Measurements from ENCODE around the gene GATA6.
A peak's percentile ranks its signal among the peaks of the same experiment; 100 is the strongest.

Gene GATA6

DNA sequence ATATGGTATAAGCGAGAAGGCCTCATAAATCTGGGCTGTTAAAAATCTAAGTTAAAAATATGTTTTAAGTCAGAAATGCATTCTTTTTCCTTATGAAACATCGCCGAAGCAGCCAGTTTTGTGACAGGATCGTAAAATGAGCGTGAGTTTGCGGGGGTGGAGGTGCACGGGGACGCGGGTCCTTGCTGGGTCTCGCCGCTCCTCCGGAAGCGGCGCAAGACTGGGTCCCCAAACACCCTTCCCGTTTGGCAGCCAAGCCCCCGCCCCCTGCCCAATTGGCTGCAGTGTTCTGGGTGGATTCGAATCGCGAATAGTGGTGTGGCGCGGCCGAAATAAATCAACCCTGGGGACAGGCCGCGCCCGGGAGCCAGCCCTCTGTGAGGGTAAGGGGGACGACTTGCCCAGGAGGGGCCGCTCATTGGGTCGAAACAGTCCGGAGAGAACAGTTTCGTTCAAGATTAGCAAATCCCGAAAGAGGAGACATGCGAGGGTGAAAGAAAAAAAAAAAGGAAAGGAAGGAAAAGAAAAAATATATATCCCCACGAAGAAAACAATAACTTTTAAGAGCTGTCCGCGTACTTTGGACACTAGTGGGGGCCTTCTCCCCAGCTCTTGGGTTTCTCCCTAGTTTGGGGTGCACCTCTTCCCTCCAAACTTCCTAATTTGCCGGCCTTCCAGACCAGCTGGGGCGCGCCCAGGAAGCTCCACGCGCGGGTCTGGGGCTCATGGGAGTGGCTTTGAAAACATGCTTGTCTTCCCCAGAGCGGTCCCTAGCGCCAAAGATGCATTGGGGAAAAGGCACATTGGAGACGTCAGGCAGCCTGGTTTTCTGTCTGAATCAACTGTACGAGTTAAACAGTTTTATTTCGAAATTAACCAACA, 3.1 kb upstream of the GATA6 start:
- no peak for DNase-seq (ENCODE audit: insufficient read length, low spot score)
- FAIRE-seq = no peak

DNA sequence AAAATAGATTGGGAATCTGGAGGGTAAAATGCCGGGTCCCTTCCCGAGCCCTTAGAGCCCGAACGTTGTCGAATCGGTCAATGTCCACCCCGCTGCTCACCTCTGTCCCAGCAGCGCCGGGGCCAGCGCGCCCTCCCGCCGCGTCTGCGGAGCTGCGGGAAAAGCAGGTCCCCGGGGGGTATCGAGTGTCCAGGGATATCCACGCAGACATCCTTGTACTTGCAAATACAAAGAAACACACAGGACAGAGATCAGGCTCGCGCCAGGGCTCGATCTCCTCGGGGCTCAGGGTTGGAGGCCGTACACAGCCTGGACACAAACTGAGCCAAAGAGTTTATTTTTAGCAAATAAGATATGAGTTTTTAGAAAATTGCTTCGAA, 2.3 kb upstream of the GATA6 start:
- DNase-seq (ENCODE audit: insufficient read length, low spot score) (no peak), FAIRE-seq (no peak)

DNA sequence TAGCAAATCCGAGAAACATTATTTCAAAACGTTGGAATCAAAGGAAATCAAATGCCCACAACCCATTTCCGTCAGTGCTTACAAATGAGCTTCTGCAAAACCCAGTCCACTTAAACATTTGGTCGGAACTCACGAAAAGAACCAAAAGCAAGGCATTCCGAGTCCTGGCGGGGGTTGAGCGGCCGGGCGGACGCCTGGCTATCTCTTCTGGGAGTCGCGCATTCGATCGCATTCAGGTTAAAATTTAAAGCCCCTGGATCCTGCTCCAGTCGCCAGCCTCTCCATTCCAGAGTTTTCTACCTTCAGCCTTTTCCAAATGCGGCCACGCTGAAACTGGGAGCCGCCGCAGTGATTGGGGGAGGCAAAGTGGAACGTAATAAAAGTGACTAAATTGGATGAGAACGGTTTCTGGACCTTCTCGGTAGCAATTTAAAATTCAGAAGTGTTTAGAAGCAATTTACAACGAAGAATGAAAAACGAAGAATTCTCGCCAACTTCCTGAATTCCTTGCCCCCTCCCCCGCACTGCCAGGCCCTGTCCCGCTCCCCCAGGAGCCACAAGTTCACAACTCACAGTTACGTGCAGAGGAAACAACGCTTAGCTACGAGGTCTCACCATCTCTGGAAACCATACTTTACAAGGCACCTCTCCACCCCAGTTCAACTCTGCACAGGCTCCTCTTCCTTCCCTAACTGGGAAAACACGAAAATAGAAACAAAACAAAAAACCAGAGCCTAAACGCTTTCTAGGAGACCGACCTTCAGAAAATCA, 1.7 kb upstream of the GATA6 start:
- DNase-seq (ENCODE audit: insufficient read length, low spot score) (no peak), FAIRE-seq (no peak)

DNA sequence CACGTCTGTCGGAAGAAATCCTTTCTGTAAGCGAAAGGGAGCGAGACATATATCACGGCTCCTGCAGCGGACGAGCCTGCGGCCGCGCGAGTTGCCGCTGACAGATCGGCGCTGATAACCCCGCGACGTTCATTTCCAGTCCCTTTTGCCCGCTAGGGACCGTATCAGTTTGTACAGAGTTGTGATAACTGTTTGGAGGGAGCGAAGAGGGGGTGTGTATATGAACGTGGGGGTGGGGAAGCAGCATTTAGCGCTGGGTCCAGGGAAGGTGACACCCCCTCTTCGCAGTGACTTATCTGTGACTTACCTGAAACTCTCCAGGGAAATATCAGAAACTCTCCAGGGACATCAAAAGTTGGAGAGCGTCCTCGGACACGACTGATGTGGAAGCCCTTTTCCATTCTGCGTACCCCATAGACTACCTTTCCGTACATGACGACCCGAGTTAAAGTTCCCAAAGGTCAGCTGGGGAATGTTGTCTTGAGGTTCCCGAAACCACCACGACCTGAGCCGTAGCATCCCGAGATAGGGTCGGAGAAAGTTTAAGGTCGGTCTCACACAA, 948 bp upstream of the GATA6 start:
- FAIRE-seq (peak; percentile 13), DNase-seq (ENCODE audit: insufficient read length, low spot score) (peak; percentile 33)

DNA sequence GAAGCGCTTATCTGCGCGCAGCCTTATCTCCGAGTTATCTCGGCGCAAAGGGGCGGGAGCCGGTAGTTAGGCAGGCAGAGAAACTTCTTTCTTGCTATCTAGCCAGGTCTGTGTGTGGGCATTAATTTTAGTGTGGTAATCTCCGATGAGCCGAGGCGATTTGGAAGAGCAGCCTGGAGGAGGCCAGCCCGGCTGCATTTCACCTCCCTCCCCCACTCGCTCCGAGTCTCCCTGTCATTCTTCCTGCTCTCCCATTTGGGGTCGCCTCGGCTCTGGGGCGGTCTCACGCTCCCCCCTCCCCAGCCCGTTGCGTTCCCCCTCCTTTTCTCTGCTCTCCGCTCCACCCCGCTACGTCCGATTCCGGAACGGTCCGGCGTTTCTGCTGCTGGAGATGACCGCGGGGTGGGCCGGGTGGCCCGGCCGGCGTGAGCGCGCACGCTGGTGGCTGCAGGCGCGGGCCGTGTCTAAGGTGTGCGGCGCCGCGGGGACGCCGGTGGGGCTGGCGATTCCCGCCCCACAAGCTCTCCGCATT, 566 bp downstream of the GATA6 start:
- FAIRE-seq (no peak), DNase-seq (ENCODE audit: insufficient read length, low spot score) (peak; percentile 24)

DNA sequence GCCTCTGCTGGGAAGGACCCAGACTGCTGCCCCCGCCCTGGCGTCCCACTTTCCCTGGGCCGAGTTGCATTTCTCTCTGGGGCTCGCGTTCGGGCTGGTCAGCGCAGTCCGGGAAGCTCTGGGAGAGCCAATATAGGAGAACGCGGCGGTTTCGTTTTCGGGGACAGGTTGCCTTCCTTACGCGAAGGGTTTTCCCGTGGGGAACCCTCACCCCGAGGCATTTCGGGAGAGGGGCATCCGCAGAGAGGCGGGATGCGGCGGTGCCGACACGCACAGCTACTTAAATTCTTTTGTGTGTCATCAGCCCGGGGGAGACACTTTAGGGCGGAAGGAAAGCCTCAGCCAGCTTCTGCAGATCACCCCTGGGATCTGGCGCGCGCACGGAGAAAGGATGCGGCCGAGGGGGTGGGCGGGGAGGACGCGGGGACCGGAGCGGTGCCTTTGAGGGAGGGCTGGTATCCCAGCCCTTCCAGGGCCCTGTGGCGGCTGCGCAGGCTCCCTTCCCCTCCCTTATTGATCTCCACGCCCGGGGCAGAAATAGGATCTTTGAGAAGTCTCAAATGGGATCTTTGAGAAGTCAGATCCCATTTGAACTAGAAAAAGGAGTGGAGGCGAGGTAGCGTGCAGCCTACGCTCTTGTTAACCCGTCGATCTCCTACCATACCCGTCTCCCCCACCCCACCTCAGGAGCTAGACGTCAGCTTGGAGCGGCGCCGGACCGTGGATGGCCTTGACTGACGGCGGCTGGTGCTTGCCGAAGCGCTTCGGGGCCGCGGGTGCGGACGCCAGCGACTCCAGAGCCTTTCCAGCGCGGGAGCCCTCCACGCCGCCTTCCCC, 1.2 kb downstream of the GATA6 start:
- no peak for FAIRE-seq
- DNase-seq (ENCODE audit: insufficient read length, low spot score) = peak; percentile 40

DNA sequence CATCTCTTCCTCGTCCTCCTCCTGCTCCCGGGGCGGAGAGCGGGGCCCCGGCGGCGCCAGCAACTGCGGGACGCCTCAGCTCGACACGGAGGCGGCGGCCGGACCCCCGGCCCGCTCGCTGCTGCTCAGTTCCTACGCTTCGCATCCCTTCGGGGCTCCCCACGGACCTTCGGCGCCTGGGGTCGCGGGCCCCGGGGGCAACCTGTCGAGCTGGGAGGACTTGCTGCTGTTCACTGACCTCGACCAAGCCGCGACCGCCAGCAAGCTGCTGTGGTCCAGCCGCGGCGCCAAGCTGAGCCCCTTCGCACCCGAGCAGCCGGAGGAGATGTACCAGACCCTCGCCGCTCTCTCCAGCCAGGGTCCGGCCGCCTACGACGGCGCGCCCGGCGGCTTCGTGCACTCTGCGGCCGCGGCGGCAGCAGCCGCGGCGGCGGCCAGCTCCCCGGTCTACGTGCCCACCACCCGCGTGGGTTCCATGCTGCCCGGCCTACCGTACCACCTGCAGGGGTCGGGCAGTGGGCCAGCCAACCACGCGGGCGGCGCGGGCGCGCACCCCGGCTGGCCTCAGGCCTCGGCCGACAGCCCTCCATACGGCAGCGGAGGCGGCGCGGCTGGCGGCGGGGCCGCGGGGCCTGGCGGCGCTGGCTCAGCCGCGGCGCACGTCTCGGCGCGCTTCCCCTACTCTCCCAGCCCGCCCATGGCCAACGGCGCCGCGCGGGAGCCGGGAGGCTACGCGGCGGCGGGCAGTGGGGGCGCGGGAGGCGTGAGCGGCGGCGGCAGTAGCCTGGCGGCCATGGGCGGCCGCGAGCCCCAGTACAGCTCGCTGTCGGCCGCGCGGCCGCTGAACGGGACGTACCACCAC, 2.1 kb downstream of the GATA6 start:
- DNase-seq (ENCODE audit: insufficient read length, low spot score) (no peak), FAIRE-seq (no peak)

DNA sequence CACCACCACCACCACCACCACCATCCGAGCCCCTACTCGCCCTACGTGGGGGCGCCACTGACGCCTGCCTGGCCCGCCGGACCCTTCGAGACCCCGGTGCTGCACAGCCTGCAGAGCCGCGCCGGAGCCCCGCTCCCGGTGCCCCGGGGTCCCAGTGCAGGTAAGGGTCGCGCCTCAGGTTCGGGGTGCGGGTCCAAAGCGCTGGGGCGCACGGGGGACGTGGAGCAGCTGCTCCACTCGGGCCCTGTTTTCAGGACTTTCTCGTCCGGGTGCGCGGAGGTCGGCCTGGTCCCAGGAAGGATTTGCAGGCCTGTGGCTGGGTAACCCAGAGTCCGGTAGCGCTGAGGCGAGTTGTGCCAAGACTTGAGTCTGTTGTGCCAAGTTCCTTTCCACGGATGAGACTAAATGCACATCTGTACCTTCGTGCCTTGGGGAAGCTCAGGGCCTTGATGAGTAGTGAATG, 2.8 kb downstream of the GATA6 start:
- FAIRE-seq (no peak), DNase-seq (ENCODE audit: insufficient read length, low spot score) (no peak)

DNA sequence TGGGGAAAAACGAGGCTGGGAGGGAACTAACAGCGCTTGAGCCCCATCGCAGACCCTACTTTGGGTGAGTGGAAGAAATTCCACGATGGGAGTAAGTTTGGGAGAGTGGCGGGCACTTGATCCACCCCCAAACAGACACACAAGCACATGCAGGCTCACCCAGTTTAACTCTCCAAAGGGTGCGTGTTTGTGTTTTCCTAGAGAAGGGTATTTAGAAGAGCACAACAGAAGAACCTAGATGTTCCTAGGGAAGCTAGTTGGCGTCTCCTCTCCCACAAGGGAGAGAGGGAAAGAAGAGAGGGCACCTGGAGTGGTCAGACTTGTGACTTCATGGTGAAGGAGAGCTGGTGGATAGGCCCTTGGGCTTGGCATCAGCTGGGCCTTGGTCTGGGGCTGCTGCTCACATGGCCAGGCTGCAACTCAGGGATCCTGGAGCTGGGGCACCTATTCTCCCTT, 3.2 kb downstream of the GATA6 start:
- FAIRE-seq (no peak), DNase-seq (ENCODE audit: insufficient read length, low spot score) (no peak)

DNA sequence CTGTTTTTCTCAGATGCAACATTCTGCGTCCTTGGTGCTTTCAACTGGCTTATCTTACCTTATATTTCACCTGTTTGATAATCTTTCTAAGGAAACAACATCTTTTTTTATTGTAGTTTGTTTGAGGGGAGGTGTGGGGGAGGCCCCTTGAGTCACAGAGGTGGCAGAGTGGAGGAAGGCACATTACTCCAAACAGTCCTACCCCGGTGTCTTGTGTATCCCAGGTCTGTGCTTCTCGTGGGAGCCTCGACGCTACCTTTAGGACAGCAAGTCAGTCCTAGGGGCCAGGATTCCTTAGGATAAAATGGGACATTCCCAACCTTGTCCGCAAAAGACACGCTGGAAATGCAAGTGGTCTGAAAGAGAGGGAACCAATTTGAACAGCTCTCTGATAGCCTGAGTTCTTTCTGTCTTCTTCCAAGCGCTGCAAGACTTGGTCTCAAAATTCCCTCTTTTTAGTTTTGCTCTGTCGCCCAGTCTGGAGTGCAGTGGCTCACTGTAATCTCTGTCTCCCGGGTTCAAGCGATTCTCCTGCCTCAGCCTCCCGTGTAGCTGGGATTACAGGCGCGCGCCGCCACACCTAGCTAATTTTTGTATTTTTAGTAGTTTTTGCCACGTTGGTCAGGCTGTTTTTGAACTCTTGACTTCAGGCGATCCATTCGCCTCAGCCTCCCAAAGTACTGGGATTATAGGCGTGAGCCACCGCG, 4.0 kb downstream of the GATA6 start:
- FAIRE-seq = no peak
- no peak for DNase-seq (ENCODE audit: insufficient read length, low spot score)

DNA sequence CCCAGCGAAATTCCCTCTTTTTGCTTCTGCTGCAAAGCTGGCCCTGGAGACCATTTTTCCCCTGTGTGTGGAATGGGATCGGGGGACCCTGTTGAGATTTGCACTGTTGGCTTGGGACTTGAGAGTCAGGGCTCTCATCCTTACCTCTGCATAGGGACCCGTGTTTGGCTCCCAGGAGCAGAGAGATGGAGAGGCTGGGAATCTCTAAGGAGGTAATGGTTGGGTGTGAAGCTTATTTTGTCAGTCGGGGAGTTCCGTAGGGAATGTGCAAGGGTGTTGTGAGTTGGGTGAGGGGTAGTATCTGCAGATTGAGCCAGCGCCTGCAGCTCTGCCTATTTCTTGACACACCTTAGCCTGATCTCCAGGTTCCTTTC, 4.5 kb downstream of the GATA6 start:
- FAIRE-seq (no peak), DNase-seq (ENCODE audit: insufficient read length, low spot score) (no peak)

DNA sequence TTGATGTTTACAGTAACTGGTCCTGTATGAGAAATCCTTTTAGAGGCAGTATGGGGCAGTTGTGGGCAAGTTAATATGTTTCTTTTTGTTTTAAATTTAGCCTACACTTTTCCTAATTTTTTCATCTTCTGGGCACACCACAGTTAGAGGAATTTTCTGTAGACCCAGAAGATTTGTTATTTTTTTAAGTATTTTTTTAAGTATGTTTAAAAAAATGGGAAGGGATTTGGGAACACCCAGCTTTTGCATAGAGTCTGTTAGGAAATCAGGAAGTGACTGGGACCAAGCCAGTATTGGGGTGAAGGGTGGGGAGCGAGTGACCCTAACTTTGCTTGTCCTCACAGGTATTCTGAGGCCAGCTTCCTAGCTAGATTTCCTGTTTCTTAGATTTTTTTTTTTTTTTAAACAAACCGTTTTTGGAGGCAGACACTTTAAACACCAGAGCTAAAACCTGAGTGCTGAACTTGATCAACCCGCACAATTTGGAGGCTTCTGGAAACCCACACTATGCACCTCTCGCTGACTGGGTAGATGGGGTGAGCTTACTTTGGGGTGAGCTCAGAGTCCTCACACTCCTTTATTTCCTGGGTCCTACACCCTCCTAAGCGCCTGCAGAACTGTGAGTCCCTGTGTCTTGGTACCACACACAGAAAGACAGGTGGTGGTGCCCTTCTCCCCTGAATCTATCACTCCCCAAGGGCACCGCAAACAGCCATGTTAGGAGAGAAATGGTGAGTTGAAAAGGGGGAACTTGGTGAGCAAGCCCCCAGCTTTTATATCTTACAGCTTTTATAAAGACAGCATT, 5.2 kb downstream of the GATA6 start:
- no peak for FAIRE-seq
- DNase-seq (ENCODE audit: insufficient read length, low spot score) = no peak

DNA sequence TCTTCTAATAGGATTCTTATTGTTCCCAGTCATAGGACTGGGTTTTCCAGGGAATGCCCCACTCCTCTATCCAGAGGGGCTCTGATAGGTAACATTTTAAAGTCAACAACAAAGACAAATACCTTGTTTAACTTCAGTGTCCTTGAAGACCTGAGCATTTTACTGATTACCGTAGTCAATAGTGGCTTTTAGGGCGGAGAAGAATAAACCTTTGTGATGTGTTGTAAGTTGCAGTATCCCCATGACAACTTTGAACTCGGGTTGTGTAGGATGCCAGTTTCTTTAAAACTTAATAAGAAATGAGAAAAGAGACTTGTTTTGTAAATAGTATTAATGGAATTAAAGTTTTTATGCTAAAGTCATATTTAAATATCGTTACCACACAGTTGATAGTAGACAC, 6.0 kb downstream of the GATA6 start:
- DNase-seq (ENCODE audit: insufficient read length, low spot score) (no peak), FAIRE-seq (no peak)

DNA sequence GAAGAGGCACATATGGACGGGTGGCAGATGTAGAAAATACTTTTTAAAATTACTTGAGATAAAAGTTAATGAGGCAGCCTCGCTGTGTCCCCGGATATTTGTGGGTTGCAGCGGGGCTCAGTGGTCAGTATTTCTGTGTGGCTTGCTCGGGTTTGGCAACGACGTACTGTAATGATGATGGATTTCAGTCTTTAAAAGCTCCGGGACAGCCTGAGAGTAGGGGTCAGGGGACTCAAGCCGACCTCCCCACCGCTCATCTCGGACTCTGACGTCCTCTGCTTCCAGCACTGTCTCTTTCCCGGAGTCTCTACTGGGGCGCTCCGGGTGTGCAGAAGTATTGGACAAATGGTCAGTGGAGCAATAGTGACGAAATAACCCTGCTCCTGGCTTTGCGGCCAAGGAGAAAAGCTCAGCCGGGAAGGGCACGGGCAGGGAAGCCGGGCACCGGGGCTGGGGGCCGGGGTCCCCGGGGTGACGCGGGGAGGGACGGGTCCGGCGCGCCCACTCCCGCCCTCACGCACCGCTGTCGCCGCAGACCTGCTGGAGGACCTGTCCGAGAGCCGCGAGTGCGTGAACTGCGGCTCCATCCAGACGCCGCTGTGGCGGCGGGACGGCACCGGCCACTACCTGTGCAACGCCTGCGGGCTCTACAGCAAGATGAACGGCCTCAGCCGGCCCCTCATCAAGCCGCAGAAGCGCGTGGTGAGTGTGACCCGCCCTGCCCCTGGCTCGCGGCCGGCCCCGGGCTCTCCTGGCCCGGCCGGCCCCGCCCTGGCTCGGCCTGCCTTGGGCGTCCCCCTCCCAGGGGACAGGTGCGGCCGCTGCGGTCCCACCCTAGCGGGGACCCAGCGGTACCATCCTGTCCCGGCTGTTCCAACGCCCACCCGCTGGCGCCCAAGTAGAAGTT, 7.3 kb downstream of the GATA6 start:
- no peak for FAIRE-seq
- DNase-seq (ENCODE audit: insufficient read length, low spot score) = no peak

DNA sequence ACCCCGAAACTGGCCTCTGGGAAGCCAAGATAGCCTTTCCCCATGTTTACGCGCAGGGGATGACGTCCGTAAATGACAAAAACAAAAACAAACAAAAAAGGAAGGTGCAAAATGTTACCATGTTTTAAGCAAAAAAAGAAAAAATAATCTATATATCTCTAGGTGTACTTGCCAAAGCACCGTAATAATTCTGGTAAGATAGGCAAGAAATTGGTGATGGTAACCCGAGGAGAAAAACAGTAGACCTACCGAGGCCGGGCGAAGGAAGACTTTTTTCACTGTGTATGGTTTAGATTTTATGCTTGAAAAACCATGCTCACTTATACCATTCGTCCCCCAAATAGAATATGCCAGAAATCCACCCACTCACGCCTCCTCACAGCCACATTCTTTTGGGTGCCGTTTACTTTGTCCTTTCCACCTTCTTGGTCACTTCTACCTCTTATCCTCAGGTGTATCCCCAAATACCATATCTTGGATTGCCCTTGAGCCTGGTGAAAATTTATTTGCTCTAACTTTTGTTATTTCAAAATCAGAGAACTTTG, 8.0 kb downstream of the GATA6 start:
- FAIRE-seq = no peak
- DNase-seq (ENCODE audit: insufficient read length, low spot score) = no peak

DNA sequence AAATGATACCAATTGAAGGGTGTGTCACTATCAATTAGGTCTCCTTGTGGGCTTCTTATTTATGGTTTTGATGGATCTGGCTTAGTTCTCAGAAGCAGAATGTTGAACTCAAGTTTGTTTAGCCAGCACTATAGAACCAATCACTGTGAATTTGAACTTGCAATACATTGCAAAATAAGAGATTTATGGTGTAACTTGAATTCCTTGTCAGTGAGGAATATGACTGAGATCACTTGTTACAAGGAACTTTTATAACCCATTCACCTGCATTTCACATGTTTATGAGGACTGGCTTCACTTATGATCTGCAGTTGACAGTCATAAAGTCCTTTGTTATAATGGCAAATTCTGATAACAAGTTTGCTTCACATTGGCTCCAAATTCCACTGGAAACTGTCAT, 9.8 kb downstream of the GATA6 start:
- FAIRE-seq (no peak), DNase-seq (ENCODE audit: insufficient read length, low spot score) (no peak)

DNA sequence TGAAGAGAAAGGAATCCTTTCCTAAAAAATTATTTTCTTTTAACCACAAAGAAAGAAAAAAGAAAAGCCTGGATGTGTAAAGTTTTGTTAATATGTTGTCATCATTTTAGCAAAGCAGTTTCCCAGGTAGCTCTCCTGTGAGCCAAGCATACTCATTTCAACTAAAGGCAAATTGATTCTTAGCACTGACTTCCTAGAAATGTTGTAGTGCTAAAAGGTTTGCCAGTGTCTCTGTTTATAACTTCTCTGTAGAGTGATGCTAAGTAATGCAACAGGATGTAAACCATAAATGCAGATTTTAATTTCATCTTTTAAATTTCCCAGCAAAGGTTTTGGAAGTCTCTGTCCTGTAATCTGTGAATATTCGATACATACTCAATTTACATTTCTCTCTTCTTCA, 10.2 kb downstream of the GATA6 start:
- DNase-seq (ENCODE audit: insufficient read length, low spot score) (no peak), FAIRE-seq (no peak)

Measured in HTR-8/SVneo (cell line).